ENCODE results near the gene GABRR2.

GRCh38 chr6:89346433-89346832 is 31.3 kb upstream of the GABRR2 start:
- TF ChIP-seq, protein P1, sequence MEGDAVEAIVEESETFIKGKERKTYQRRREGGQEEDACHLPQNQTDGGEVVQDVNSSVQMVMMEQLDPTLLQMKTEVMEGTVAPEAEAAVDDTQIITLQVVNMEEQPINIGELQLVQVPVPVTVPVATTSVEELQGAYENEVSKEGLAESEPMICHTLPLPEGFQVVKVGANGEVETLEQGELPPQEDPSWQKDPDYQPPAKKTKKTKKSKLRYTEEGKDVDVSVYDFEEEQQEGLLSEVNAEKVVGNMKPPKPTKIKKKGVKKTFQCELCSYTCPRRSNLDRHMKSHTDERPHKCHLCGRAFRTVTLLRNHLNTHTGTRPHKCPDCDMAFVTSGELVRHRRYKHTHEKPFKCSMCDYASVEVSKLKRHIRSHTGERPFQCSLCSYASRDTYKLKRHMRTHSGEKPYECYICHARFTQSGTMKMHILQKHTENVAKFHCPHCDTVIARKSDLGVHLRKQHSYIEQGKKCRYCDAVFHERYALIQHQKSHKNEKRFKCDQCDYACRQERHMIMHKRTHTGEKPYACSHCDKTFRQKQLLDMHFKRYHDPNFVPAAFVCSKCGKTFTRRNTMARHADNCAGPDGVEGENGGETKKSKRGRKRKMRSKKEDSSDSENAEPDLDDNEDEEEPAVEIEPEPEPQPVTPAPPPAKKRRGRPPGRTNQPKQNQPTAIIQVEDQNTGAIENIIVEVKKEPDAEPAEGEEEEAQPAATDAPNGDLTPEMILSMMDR (IDR thresholded peaks at IDR 0.05): no peak
- no peak for TF ChIP-seq POLR2A (IDR thresholded peaks at IDR 0.05)

All from Peyer's patch (tissue), 4 donors.